Endothelial cell of umbilical vein (primary cell): ENCODE results near the gene DDAH2.

Experiments used
- EZH2 ChIP-seq: IDR thresholded peaks from 2 replicates; pipeline ENCODE4 v1.6.1; 2012; ENCODE audit warnings: borderline replicate concordance, low read depth, mild to moderate bottlenecking, moderate library complexity, low read length, inconsistent platforms; ENCODE audit not compliant: severe bottlenecking
- JUN ChIP-seq: IDR thresholded peaks from 2 replicates; pipeline ENCODE4 v1.6.1; 2011; ENCODE audit warnings: borderline replicate concordance, low read depth; ENCODE audit not compliant: insufficient read length, insufficient read depth
- MAX ChIP-seq: IDR thresholded peaks from 2 replicates; pipeline ENCODE4 v1.6.1; 2011; ENCODE audit not compliant: insufficient read depth, insufficient read length
- MYC ChIP-seq: IDR thresholded peaks from one replicate; pipeline ENCODE4 v1.6.1; 2011; ENCODE audit warnings: mild to moderate bottlenecking, low read depth, low read length
- POLR2A ChIP-seq: IDR thresholded peaks from 2 replicates; pipeline ENCODE4 v1.6.1; 2012; ENCODE audit warnings: low read depth, mild to moderate bottlenecking, control low read depth, low read length
- POLR2AphosphoS5 ChIP-seq: IDR thresholded peaks from 2 replicates; pipeline ENCODE4 v1.6.1; 2012; ENCODE audit warnings: low read depth, mild to moderate bottlenecking, control low read depth, low read length, moderate library complexity; ENCODE audit not compliant: insufficient read depth
- TF ChIP-seq, protein P1 (sequence below), 2 donors: IDR thresholded peaks; 1 replicate in 1 of 2; 2 replicates in 1 of 2; pipeline ENCODE4 v1.5.1; 2011; ENCODE audit warnings: low read length in 2 of 2, mild to moderate bottlenecking in 2 of 2, moderate library complexity in 2 of 2, control low read depth in 1 of 2, inconsistent platforms in 1 of 2, low read depth in 1 of 2; ENCODE audit not compliant: insufficient read depth in 1 of 2; ENCODE audit errors: extremely low read depth in 1 of 2

DNA sequence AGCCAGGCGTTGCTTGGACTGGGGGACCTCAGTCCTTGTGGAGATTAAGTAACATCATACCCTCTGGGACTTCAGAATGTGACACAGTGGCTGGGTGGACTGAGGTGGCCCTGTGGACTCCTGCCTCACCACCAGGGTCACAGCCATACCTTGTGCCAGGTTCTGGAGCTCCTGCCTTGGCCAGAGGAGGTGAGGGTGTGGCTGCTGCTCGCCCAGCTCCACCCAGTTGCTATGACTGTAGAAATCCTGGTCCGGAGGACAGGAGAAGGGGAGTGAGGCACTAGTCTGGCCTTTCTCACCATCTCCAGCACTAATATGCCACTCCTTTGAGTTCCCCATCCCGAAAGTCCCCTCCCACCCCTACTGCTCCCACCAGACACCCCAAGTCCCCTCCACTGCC, 46.1 kb upstream of the DDAH2 start:
- TF ChIP-seq POLR2A (no peak), MAX (no peak), MYC (no peak), POLR2AphosphoS5 (no peak), JUN (no peak), EZH2 (no peak)
- TF ChIP-seq, protein P1, sequence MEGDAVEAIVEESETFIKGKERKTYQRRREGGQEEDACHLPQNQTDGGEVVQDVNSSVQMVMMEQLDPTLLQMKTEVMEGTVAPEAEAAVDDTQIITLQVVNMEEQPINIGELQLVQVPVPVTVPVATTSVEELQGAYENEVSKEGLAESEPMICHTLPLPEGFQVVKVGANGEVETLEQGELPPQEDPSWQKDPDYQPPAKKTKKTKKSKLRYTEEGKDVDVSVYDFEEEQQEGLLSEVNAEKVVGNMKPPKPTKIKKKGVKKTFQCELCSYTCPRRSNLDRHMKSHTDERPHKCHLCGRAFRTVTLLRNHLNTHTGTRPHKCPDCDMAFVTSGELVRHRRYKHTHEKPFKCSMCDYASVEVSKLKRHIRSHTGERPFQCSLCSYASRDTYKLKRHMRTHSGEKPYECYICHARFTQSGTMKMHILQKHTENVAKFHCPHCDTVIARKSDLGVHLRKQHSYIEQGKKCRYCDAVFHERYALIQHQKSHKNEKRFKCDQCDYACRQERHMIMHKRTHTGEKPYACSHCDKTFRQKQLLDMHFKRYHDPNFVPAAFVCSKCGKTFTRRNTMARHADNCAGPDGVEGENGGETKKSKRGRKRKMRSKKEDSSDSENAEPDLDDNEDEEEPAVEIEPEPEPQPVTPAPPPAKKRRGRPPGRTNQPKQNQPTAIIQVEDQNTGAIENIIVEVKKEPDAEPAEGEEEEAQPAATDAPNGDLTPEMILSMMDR (IDR thresholded peaks at IDR 0.05; ENCODE audit: extremely low read depth in 1 of 2, insufficient read depth in 1 of 2, low read depth in 1 of 2, low read length in 2 of 2), result no peak
